PC-3 (cell line): ENCODE measurements around the gene FKBP2. TPM values are rescaled to one million over a fixed set of nuclear protein-coding genes. Genes with fewer than 3 reads are reported as not detected.

Experiments
- ATAC-seq: fragments of 200-7000 bp; cut with Tn5 transposase; 2 replicates; pipeline ENCODE4 v1.9.1; 2020; ENCODE audit warnings: mild to moderate bottlenecking, moderate library complexity
- BruUV-seq: library from RNA; stranded (reverse); fragments of 400-500 nt; replicated peaks from 2 replicates; lab custom pipeline; 2021; lab: Mats Ljungman, UMichigan
- CTCF ChIA-PET: fragments of 300-600 bp; sonication (Branson Sonifier 250); formaldehyde crosslinking; loops from one replicate; lab custom pipeline; 2022; ENCODE audit warnings: antibody characterized with exemption; lab: Charles Lee
- POLR2A ChIA-PET: fragments of 300-600 bp; sonication (Branson Sonifier 250); formaldehyde crosslinking; loops from one replicate; lab custom pipeline; 2022; ENCODE audit warnings: antibody characterized with exemption; ENCODE audit not compliant: unreplicated experiment; lab: Charles Lee
- DNase-seq: peaks from one replicate; pipeline ENCODE4 v3.0.0-alpha.2; 2015
- H2AFZ ChIP-seq: fragments of 300-600 bp; sonication (generic); 2 replicates; pipeline ENCODE4 v1.6.0; 2016; ENCODE audit warnings: antibody characterized with exemption, low read length
- H3F3A ChIP-seq: fragments of 300-600 bp; sonication (generic); one replicate; pipeline ENCODE4 v1.6.0; 2017; ENCODE audit warnings: antibody characterized with exemption, low read length, control low read depth, mild to moderate bottlenecking; ENCODE audit not compliant: unreplicated experiment
- H3K27ac ChIP-seq: fragments of 300-600 bp; sonication (generic); 2 replicates; pipeline ENCODE4 v1.5.1; 2016; ENCODE audit warnings: mild to moderate bottlenecking, low read length
- H3K27me3 ChIP-seq: fragments of 300-600 bp; sonication (generic); 2 replicates; pipeline ENCODE4 v1.6.1; 2016; ENCODE audit warnings: low read length, mixed read lengths
- H3K36me3 ChIP-seq: fragments of 300-600 bp; sonication (generic); 2 replicates; pipeline ENCODE4 v1.6.1; 2016; ENCODE audit warnings: low read depth, mixed run types, low read length, mixed read lengths
- H3K4me1 ChIP-seq: fragments of 300-600 bp; sonication (generic); 2 replicates; pipeline ENCODE4 v1.5.1; 2016; ENCODE audit warnings: low read length; ENCODE audit not compliant: insufficient read depth
- H3K4me2 ChIP-seq: fragments of 300-600 bp; sonication (generic); 2 replicates; pipeline ENCODE4 v1.6.0; 2016; ENCODE audit warnings: low read length
- H3K4me3 ChIP-seq: fragments of 300-600 bp; sonication (generic); 2 replicates; pipeline ENCODE4 v1.5.1; 2016; ENCODE audit warnings: mild to moderate bottlenecking, low read length, mixed read lengths
- H3K79me2 ChIP-seq: fragments of 300-600 bp; sonication (generic); 2 replicates; pipeline ENCODE4 v1.6.1; 2017; ENCODE audit warnings: low read length, mixed read lengths
- H3K9ac ChIP-seq: fragments of 300-600 bp; sonication (generic); 2 replicates; pipeline ENCODE4 v1.6.0; 2016; ENCODE audit warnings: mild to moderate bottlenecking, low read length
- H3K9me2 ChIP-seq: fragments of 300-600 bp; sonication (generic); replicated peaks from 2 replicates; pipeline ENCODE4 v1.6.1; 2016; ENCODE audit warnings: mixed run types, low read length, mixed read lengths
- H3K9me3 ChIP-seq: fragments of 300-600 bp; sonication (generic); 2 replicates; pipeline ENCODE4 v1.6.1; 2016; ENCODE audit warnings: low read length, mixed read lengths
- H4K20me1 ChIP-seq: fragments of 300-600 bp; sonication (generic); 2 replicates; pipeline ENCODE4 v1.6.1; 2016; ENCODE audit warnings: low read length, mixed read lengths
- EZH2 ChIP-seq: fragments of 300-600 bp; sonication (generic); IDR thresholded peaks from one replicate; pipeline ENCODE4 v1.6.1; 2017; ENCODE audit warnings: antibody characterized with exemption, mild to moderate bottlenecking, low read length; ENCODE audit not compliant: unreplicated experiment
- EZH2phosphoT487 ChIP-seq: fragments of 300-600 bp; sonication (generic); IDR thresholded peaks from 2 replicates; pipeline ENCODE4 v1.6.1; 2018; ENCODE audit warnings: mild to moderate bottlenecking, antibody characterized with exemption, low read length, borderline replicate concordance
- intact Hi-C: fragments of 100-400 bp; cut with micrococcal nuclease; formaldehyde crosslinking; loops from 2 replicates; pipeline ENCODE4 v1.9.0; 2023
- total RNA-seq: library from RNA; depleted of rRNA; stranded (reverse); fragments of >200 nt; gene quantifications from 2 replicates; pipeline ENCODE4 v1.2.3, GENCODE V29; 2014
- TF ChIP-seq, protein P1 (sequence below): fragments of 300-600 bp; sonication (generic); conservative IDR thresholded peaks from 2 replicates; pipeline ENCODE4 v1.5.1; 2017; ENCODE audit warnings: antibody characterized with exemption, low read depth, mild to moderate bottlenecking, low read length

FKBP2 gene
- total RNA-seq, 1 experiment from 2014 or later: 215 TPM

DNA sequence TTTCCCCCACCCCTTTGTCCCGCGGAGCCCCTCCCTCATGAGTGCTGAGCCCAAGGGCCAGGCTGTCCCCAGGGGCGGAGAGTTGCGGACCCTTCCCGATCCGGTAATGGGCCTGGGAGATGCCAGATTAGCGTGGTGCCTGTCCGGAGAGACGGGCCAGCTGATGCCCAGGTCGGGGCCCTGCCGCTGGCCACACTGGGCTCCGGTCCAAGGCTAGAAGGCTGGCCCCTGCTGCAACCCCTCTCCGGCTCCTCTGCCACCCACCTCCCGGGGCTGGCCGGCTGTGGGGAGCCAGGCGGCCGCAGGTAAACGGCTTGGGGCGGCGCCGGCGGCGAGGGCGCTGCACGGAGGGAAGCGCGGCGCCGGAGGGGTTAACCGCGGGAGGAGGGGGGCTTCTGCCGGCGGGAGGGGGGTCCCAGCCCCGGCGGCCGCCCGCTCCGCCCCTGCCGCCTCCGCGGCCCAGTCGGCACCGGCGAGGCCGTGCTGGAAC lies 50.4 kb downstream of the FKBP2 start, which contains the start of gene KCNK4:
Gene KCNK4, plus strand, starts transcription at position 41 of the 490 bp plus-strand sequence. CDS start 1,717 bp downstream, outside the sequence.
- H3K9me2 ChIP-seq: no peaks in the 10 kb centered on the region
- POLR2A ChIA-PET: no interaction called here
- no peak for DNase-seq
- intact Hi-C loops: no loop called here
- no peak within 1 kb of the TSS for H3K27ac ChIP-seq
- H3K9me3 ChIP-seq: no peaks in the 10 kb centered on the region
- H3K4me1 ChIP-seq: peaks cover 7% of the 10 kb centered on the region
- no peaks in the 10 kb centered on the region for H3F3A ChIP-seq
- TF ChIP-seq EZH2: no peak
- TF ChIP-seq EZH2phosphoT487: no peak
- TF ChIP-seq, protein P1, sequence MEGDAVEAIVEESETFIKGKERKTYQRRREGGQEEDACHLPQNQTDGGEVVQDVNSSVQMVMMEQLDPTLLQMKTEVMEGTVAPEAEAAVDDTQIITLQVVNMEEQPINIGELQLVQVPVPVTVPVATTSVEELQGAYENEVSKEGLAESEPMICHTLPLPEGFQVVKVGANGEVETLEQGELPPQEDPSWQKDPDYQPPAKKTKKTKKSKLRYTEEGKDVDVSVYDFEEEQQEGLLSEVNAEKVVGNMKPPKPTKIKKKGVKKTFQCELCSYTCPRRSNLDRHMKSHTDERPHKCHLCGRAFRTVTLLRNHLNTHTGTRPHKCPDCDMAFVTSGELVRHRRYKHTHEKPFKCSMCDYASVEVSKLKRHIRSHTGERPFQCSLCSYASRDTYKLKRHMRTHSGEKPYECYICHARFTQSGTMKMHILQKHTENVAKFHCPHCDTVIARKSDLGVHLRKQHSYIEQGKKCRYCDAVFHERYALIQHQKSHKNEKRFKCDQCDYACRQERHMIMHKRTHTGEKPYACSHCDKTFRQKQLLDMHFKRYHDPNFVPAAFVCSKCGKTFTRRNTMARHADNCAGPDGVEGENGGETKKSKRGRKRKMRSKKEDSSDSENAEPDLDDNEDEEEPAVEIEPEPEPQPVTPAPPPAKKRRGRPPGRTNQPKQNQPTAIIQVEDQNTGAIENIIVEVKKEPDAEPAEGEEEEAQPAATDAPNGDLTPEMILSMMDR: no peak
- peak within 1 kb of the TSS; percentile 68 for H3K4me2 ChIP-seq
- peak; percentile 37 for ATAC-seq
- peaks cover 9% of the 10 kb centered on the region; the same call in 1 of the 2 replicates for H3K79me2 ChIP-seq
- H4K20me1 ChIP-seq: no peaks in the 10 kb centered on the region
- no peak within 1 kb of the TSS for H3K9ac ChIP-seq
- peaks cover 20% of the 10 kb centered on the region for H3K27me3 ChIP-seq
- peak within 1 kb of the TSS; percentile 56 for H3K4me3 ChIP-seq
- no peak within 1 kb of the TSS for H2AFZ ChIP-seq
- no peaks in the 10 kb centered on the region for H3K36me3 ChIP-seq
- CTCF ChIA-PET: no interaction called here
- BruUV-seq: no TSS peak

DNA sequence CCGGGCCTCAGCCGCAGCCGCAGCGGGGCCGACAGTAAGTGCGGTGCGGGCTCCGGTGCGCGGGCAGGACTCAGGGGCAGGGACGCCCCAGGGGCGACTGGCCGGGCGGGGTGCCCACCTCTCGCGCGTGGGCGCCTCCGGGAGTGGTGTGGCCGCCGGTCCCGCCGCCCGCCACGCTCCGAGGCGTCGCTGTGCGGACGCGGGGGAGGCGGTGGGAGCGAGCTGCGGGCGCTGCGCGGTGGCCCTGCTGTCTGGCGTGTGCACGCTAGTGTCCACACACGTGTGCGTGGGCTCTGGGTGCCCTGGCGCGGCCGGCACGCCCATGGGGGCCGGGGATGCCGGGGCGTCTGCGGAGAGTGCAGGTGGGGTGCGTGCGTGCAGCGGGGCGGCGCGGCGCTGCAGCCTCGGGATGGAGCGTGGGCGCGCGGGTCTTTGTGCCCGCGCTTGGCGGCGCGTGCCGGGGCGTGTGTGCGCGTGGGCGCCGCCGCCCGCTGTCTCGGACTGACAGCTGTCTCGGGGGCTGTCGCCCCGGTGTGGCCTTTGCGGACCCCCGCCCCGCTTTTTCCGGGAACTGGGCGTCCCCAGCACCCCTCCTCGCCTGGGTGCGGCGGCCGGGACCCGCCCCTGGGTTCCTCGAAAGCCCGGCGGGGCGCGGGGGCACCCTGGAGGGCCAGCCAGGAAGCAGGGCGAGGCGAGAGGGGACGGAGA lies 51.0 kb downstream of the FKBP2 start:
- BruUV-seq: no TSS peak
- H3K79me2 ChIP-seq: peaks cover 8% of the 10 kb centered on the region; the same call in 1 of the 2 replicates
- H3F3A ChIP-seq: no peaks in the 10 kb centered on the region
- H4K20me1 ChIP-seq: no peaks in the 10 kb centered on the region
- DNase-seq: no peak
- ChIA-PET CTCF (no interaction called here), POLR2A (no interaction called here)
- no peak overlapping the region for H3K27ac ChIP-seq
- H2AFZ ChIP-seq: no peak overlapping the region
- H3K9me3 ChIP-seq: no peaks in the 10 kb centered on the region
- peaks cover 8% of the 10 kb centered on the region for H3K4me1 ChIP-seq
- no peak overlapping the region for H3K9ac ChIP-seq
- H3K4me2 ChIP-seq: peak overlapping the region; percentile 68
- intact Hi-C loops: no loop called here
- peak; percentile 50; the same call in 1 of the 2 replicates for TF ChIP-seq EZH2phosphoT487
- TF ChIP-seq, protein P1: no peak
- H3K9me2 ChIP-seq: no peaks in the 10 kb centered on the region
- ATAC-seq: peak; percentile 17
- peaks cover 20% of the 10 kb centered on the region for H3K27me3 ChIP-seq
- no peaks in the 10 kb centered on the region for H3K36me3 ChIP-seq
- peak overlapping the region; percentile 56; the same call in 1 of the 2 replicates for H3K4me3 ChIP-seq
